H1 (cell line): Measurements from ENCODE around the gene IL36B. TPM values are rescaled to one million over a fixed set of nuclear protein-coding genes. Genes with fewer than 3 reads are reported as not detected.

Experiments
- BACH1 ChIP-seq: IDR thresholded peaks from 2 replicates; pipeline ENCODE4 v1.6.1; 2012; ENCODE audit warnings: low read length, improper control_type of control experiment
- CBX5 ChIP-seq: fragments of 300-800, 300-1000 bp; sonication (generic); IDR thresholded peaks from 2 replicates; pipeline ENCODE4 v1.7.1; 2016; ENCODE audit warnings: antibody characterized with exemption, low read length, low read depth
- HDAC2 ChIP-seq, 2 experiments: fragments of 300-600 bp in 1 of 2; sonication (generic) in 1 of 2; IDR thresholded peaks; 2 replicates each; pipeline ENCODE4 v1.6.1; 2011 to 2012; ENCODE audit warnings: low read depth in 2 of 2, low read length in 2 of 2, mild to moderate bottlenecking in 2 of 2, moderate library complexity in 2 of 2, borderline replicate concordance in 1 of 2, inconsistent platforms in 1 of 2
- polyA plus RNA-seq, 7 experiments: library from polyadenylated mRNA; depleted of rRNA in 3 of 7; stranded (reverse) in 5 of 7; unstranded in 2 of 7; fragments of >200 nt in 5 of 7; fragments of 200-250 nt in 2 of 7; gene quantifications; 1 replicate in 5 of 7; 2 replicates in 1 of 7; 4 replicates in 1 of 7; pipeline versions ENCODE4 v1.2.1 to v1.2.3, GENCODE V29; 2011 to 2013; ENCODE audit warnings: missing spikeins in 2 of 7, mixed read lengths in 2 of 7
- total RNA-seq: library from RNA; stranded (reverse); fragmentation: NEBNext Ultra II Directional; extraction: Animal tissue kit (Norgen Biotek cat#: 25700); gene quantifications from 2 replicates; pipeline ENCODE4 v1.2.1, GENCODE V29; 2021
- TF ChIP-seq, protein P1 (sequence below): IDR thresholded peaks from 2 replicates; pipeline ENCODE4 v1.6.1; 2011; ENCODE audit warnings: low read depth, mild to moderate bottlenecking, low read length; ENCODE audit not compliant: insufficient read depth

Gene IL36B
- total and polyA plus RNA-seq, 2 of the 8 experiments (the other 6 are each of a cell fraction or from before 2014, with no cell fraction given) = not detected

DNA sequence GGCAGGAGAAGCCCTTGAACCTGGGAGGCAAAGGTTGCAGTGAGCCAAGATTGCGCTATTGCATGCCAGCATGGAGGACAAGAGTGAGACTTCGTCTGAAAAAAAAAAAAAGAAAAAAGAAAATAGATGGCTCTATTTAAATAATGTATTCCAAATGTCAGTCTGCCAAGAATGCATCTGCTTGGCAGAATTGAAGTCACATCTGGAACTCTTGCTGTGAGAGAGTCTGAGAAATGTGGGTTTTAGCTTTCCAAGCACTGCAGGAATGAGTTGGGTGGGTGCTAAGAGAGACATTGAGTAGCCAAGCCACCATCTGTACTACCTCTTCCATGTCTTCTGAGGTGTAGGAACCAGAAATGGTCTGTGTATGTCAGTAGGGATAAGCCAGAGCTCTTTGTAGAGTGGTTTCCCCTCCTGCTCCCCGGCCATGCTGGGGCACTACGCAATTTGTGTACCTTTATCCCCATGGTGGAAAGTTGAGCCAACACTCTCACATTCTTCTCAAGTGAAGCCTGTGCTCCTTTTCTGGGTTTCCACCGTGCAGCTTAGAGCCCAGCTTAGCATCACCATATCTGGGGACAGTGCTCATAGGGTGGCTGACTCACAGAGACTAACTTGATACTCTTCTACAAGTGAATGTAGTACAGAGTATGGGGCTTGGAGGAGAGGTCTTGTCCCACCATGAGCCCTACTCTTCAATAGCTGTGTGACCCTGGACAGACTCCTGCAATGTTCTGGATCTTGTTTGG lies 40.4 kb upstream of the IL36B start (continued):
- TF ChIP-seq BACH1 (no peak), CBX5 (no peak), HDAC2 (IDR thresholded peaks at IDR 0.05; ENCODE audit: borderline replicate concordance in 1 of 2, low read depth in 2 of 2, low read length in 2 of 2) (no peak)
- TF ChIP-seq, protein P1, sequence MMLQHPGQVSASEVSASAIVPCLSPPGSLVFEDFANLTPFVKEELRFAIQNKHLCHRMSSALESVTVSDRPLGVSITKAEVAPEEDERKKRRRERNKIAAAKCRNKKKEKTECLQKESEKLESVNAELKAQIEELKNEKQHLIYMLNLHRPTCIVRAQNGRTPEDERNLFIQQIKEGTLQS = no peak
